H1 (cell line): ENCODE results near the gene CKM. TPM values are rescaled to one million over a fixed set of nuclear protein-coding genes. Genes with fewer than 3 reads are reported as not detected.

Experiments
- CTCF ChIA-PET: fragments of 300-600 bp; sonication (Branson Sonifier 250); formaldehyde crosslinking; loops from one replicate; lab custom pipeline; 2021; ENCODE audit not compliant: partially characterized antibody; lab: Charles Lee
- POLR2A ChIA-PET: fragments of 300-600 bp; sonication (Branson Sonifier 250); formaldehyde crosslinking; loops from one replicate; lab custom pipeline; 2021; ENCODE audit warnings: inconsistent platforms; ENCODE audit not compliant: partially characterized antibody; lab: Charles Lee
- DNase-seq, 2 experiments: peaks; one replicate each; pipeline versions ENCODE4 v3.0.0 to v3.0.0-alpha.2; 2010 to 2022; ENCODE audit warnings: low spot score in 2 of 2, low read depth in 1 of 2, mixed read lengths in 1 of 2
- FAIRE-seq: peaks from 2 replicates; lab custom pipeline; 2011; peaks lifted over from hg19 to GRCh38; lab: Jason Lieb, UNC
- H2AFZ ChIP-seq: 2 replicates; pipeline ENCODE4 v1.8.1; 2012; ENCODE audit warnings: low read length, inconsistent platforms
- H2AK5ac ChIP-seq: 2 replicates; pipeline ENCODE4 v1.6.1; 2013; ENCODE audit warnings: low read depth, low read length
- H2BK120ac ChIP-seq: replicated peaks from 2 replicates; pipeline ENCODE3; 2013; ENCODE audit warnings: low read depth, low read length, inconsistent platforms
- H2BK12ac ChIP-seq: 2 replicates; pipeline ENCODE4 v1.6.1; 2013; ENCODE audit warnings: low read depth, low read length
- H2BK15ac ChIP-seq: 2 replicates; pipeline ENCODE4 v1.6.1; 2013; ENCODE audit warnings: low read length
- H2BK20ac ChIP-seq: 2 replicates; pipeline ENCODE4 v1.6.1; 2013; ENCODE audit warnings: low read length
- H2BK5ac ChIP-seq: 2 replicates; pipeline ENCODE4 v1.6.1; 2013; ENCODE audit warnings: low read depth, low read length
- H3K14ac ChIP-seq: 2 replicates; pipeline ENCODE4 v1.6.1; 2013; ENCODE audit warnings: inconsistent platforms; ENCODE audit not compliant: insufficient read length
- H3K18ac ChIP-seq: 2 replicates; pipeline ENCODE4 v1.6.1; 2013; ENCODE audit warnings: low read length; ENCODE audit errors: extremely low read depth
- H3K23ac ChIP-seq: 2 replicates; pipeline ENCODE4 v1.6.1; 2013; ENCODE audit warnings: inconsistent platforms; ENCODE audit not compliant: insufficient read length
- H3K23me2 ChIP-seq: 2 replicates; pipeline ENCODE4 v1.6.1; 2013; ENCODE audit warnings: low read depth, low read length
- H3K27ac ChIP-seq: 2 replicates; pipeline ENCODE4 v1.6.1; 2011; ENCODE audit warnings: low read depth, low read length, inconsistent platforms
- H3K27me3 ChIP-seq, 4 experiments: replicated peaks in 1 of 4; 1 replicate in 1 of 4; 2 replicates in 3 of 4; pipeline versions ENCODE4 v1.6.1 to v1.8.1; 2011 to 2013; ENCODE audit warnings: low read length in 3 of 4, mild to moderate bottlenecking in 3 of 4, inconsistent platforms in 2 of 4, mixed read lengths in 2 of 4, moderate library complexity in 1 of 4; ENCODE audit not compliant: control insufficient read depth in 3 of 4, insufficient read depth in 3 of 4; ENCODE audit errors: extremely low read depth in 1 of 4
- H3K36me3 ChIP-seq, 4 experiments: 2 replicates each; pipeline versions ENCODE4 v1.6.1 to v1.8.1; 2011 to 2013; ENCODE audit warnings: mild to moderate bottlenecking in 4 of 4, low read length in 3 of 4, moderate library complexity in 2 of 4, control low read depth in 1 of 4, inconsistent platforms in 1 of 4; ENCODE audit not compliant: insufficient read depth in 4 of 4, control insufficient read depth in 2 of 4
- H3K4ac ChIP-seq: replicated peaks from 2 replicates; pipeline ENCODE3; 2013; ENCODE audit warnings: low read length, low read depth, mixed read lengths, inconsistent platforms; ENCODE audit not compliant: insufficient read length
- H3K4me1 ChIP-seq, 4 experiments: replicated peaks in 1 of 4; 1 replicate in 1 of 4; 2 replicates in 3 of 4; pipeline versions ENCODE4 v1.6.1 to v1.8.1; 2011 to 2013; ENCODE audit warnings: low read length in 3 of 4, inconsistent platforms in 2 of 4, mixed read lengths in 1 of 4; ENCODE audit not compliant: insufficient read depth in 4 of 4, control insufficient read depth in 3 of 4
- H3K4me2 ChIP-seq, 2 experiments: 2 replicates each; pipeline versions ENCODE4 v1.6.1 to v1.8.1; 2011 to 2013; ENCODE audit warnings: low read depth in 2 of 2, low read length in 2 of 2, control low read depth in 1 of 2, inconsistent platforms in 1 of 2, mild to moderate bottlenecking in 1 of 2; ENCODE audit not compliant: insufficient read depth in 1 of 2
- H3K4me3 ChIP-seq, 4 experiments: fragments of 200-600, 300-600 bp in 1 of 4; sonication (generic), shearing (Covaris generic), sonication (Bioruptor Twin) in 1 of 4; 2 replicates each; pipeline versions ENCODE4 v1.5.1 to v1.8.1; 2011 to 2016; ENCODE audit warnings: low read length in 4 of 4, low read depth in 3 of 4, control low read depth in 2 of 4, inconsistent platforms in 2 of 4, mild to moderate bottlenecking in 2 of 4, mixed read lengths in 1 of 4, moderate library complexity in 1 of 4; ENCODE audit not compliant: insufficient read depth in 2 of 4; ENCODE audit errors: extremely low read depth in 1 of 4
- H3K56ac ChIP-seq: replicated peaks from 2 replicates; pipeline ENCODE3; 2013; ENCODE audit warnings: low read depth, mild to moderate bottlenecking, mixed read lengths, low read length, inconsistent platforms; ENCODE audit not compliant: insufficient read length
- H3K79me1 ChIP-seq: 2 replicates; pipeline ENCODE4 v1.6.1; 2013; ENCODE audit warnings: low read depth, low read length, control low read depth
- H3K79me2 ChIP-seq, 2 experiments: 2 replicates each; pipeline versions ENCODE4 v1.6.1 to v1.8.1; 2012 to 2013; ENCODE audit warnings: low read length in 2 of 2, mild to moderate bottlenecking in 2 of 2, inconsistent platforms in 1 of 2; ENCODE audit not compliant: insufficient read depth in 2 of 2, control insufficient read depth in 1 of 2
- H3K9ac ChIP-seq, 4 experiments: replicated peaks in 1 of 4; 1 replicate in 1 of 4; 2 replicates in 3 of 4; pipeline versions ENCODE4 v1.6.1 to v1.8.1; 2011 to 2013; ENCODE audit warnings: low read depth in 3 of 4, low read length in 3 of 4, control low read depth in 2 of 4, mild to moderate bottlenecking in 2 of 4, moderate library complexity in 2 of 4, inconsistent platforms in 1 of 4; ENCODE audit errors: extremely low read depth in 1 of 4
- H3K9me3 ChIP-seq, 2 experiments: 2 replicates each; pipeline versions ENCODE4 v1.6.1 to v1.8.1; 2012 to 2013; ENCODE audit warnings: mild to moderate bottlenecking in 2 of 2, moderate library complexity in 2 of 2, control low read depth in 1 of 2, inconsistent platforms in 1 of 2, low read depth in 1 of 2, low read length in 1 of 2, mixed read lengths in 1 of 2; ENCODE audit not compliant: insufficient read depth in 2 of 2
- H4K20me1 ChIP-seq, 2 experiments: replicated peaks in 1 of 2; 2 replicates each; pipeline versions ENCODE3 to v1.8.1; 2011 to 2013; ENCODE audit warnings: inconsistent platforms in 2 of 2, low read length in 2 of 2, mild to moderate bottlenecking in 1 of 2; ENCODE audit not compliant: insufficient read depth in 2 of 2, control insufficient read depth in 1 of 2
- H4K5ac ChIP-seq: 2 replicates; pipeline ENCODE4 v1.6.1; 2013; ENCODE audit warnings: low read length, low read depth, mixed read lengths, inconsistent platforms; ENCODE audit not compliant: insufficient read length
- H4K8ac ChIP-seq: 2 replicates; pipeline ENCODE4 v1.8.0; 2013; ENCODE audit warnings: mild to moderate bottlenecking, moderate library complexity, low read length, inconsistent platforms; ENCODE audit not compliant: insufficient read depth; ENCODE audit errors: extremely low read depth
- H4K91ac ChIP-seq: replicated peaks from 2 replicates; pipeline ENCODE3; 2013; ENCODE audit warnings: low read length, mixed read lengths, inconsistent platforms; ENCODE audit not compliant: insufficient read length
- BCL11A ChIP-seq, 2 experiments: IDR thresholded peaks; one replicate each; pipeline ENCODE4 v1.6.1; 2011; ENCODE audit warnings: low read depth in 2 of 2, low read length in 2 of 2, mild to moderate bottlenecking in 2 of 2
- HDAC2 ChIP-seq, 2 experiments: fragments of 300-600 bp in 1 of 2; sonication (generic) in 1 of 2; IDR thresholded peaks; 2 replicates each; pipeline ENCODE4 v1.6.1; 2011 to 2012; ENCODE audit warnings: low read depth in 2 of 2, low read length in 2 of 2, mild to moderate bottlenecking in 2 of 2, moderate library complexity in 2 of 2, borderline replicate concordance in 1 of 2, inconsistent platforms in 1 of 2
- KDM1A ChIP-seq: fragments of 200-600, 300-600 bp; sonication (generic); IDR thresholded peaks from 2 replicates; pipeline ENCODE4 v1.7.1; 2016; ENCODE audit warnings: mild to moderate bottlenecking, low read length, borderline replicate concordance
- WGBS, 2 experiments: shearing (Covaris generic) in 1 of 2; methylation state at CpG; one replicate each; pipeline versions ENCODE4 v1.1.6 to v1.1.7; 2013 to 2015; ENCODE audit warnings: low lambda C conversion rate in 2 of 2, mixed read lengths in 2 of 2, inconsistent platforms in 1 of 2, low coverage in 1 of 2, missing lambda C conversion rate in 1 of 2; ENCODE audit not compliant: insufficient replicate concordance in 2 of 2, insufficient coverage in 1 of 2, insufficient read length in 1 of 2; ENCODE audit errors: extremely low coverage in 1 of 2, missing lambda C conversion rate in 1 of 2; 5-methylcytosine and 5-hydroxymethylcytosine counted together
- polyA plus RNA-seq, 7 experiments: library from polyadenylated mRNA; depleted of rRNA in 3 of 7; stranded (reverse) in 5 of 7; unstranded in 2 of 7; fragments of >200 nt in 5 of 7; fragments of 200-250 nt in 2 of 7; gene quantifications; 1 replicate in 5 of 7; 2 replicates in 1 of 7; 4 replicates in 1 of 7; pipeline versions ENCODE4 v1.2.1 to v1.2.3, GENCODE V29; 2011 to 2013; ENCODE audit warnings: missing spikeins in 2 of 7, mixed read lengths in 2 of 7
- total RNA-seq: library from RNA; stranded (reverse); fragmentation: NEBNext Ultra II Directional; extraction: Animal tissue kit (Norgen Biotek cat#: 25700); gene quantifications from 2 replicates; pipeline ENCODE4 v1.2.1, GENCODE V29; 2021

Gene CKM
- total and polyA plus RNA-seq, 2 of the 8 experiments (the other 6 are each of a cell fraction or from before 2014, with no cell fraction given) = 0.08 TPM; not detected in 1

DNA sequence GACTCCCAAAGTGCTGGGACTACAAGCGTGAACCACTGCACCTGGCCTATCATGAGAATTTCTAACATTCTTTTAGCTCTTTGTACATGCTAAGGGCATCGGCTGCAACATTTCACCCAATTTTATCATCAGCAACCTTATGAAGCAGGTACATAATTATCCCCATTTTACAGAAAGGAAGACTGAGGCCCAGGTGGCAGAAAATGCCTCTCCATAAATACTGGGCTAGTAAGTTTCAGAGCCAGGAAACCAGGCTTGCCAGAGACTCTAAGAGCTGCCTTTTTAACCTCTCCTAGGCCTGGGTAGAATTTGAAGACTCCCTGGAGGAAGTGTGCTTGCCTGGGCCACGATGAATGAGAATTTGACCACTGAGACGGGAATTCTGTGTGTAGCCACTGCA is 45.5 kb upstream of the CKM start:
- Histone ChIP-seq H3K4ac (no peak overlapping the region), H4K20me1 (peaks cover 5 to 14% of the 10 kb centered on the region in 2 experiments), H3K18ac (no peak overlapping the region)
- TF ChIP-seq KDM1A = peak; percentile 65; the same call in 1 of the 2 replicates
- no peak for TF ChIP-seq BCL11A (IDR thresholded peaks at IDR 0.05; ENCODE audit: low read depth in 2 of 2, low read length in 2 of 2)
- peak in 1 of 2 experiments; percentile 57; a peak in 1 of 4 replicates for TF ChIP-seq HDAC2 (IDR thresholded peaks at IDR 0.05; ENCODE audit: borderline replicate concordance in 1 of 2, low read depth in 2 of 2, low read length in 2 of 2)
- TF ChIP-seq, all 59 proteins: peak for 2
- Histone ChIP-seq H3K9me3 (no peaks in the 10 kb centered on the region), H3K14ac (no peak overlapping the region), H2AFZ (no peak overlapping the region), H3K4me2 (peak overlapping the region in 1 of 2 experiments; percentile 86; a peak in 1 of 4 replicates), H3K23ac (no peak overlapping the region), H4K5ac (no peak overlapping the region), H3K79me2 (peaks cover 0 to 14% of the 10 kb centered on the region in 2 experiments; a peak in 1 of 4 replicates), H2BK12ac (no peak overlapping the region), H3K27me3 (no peaks in the 10 kb centered on the region), H2BK20ac (no peak overlapping the region), H4K91ac (no peak overlapping the region), H3K4me1 (peaks cover 0 to 3% (median 0%) of the 10 kb centered on the region in 4 experiments; a peak in 4 of 7 replicates), H4K8ac (no peak overlapping the region), H2BK15ac (no peak overlapping the region), H3K79me1 (peaks cover 6% of the 10 kb centered on the region; the same call in 1 of the 2 replicates), H3K23me2 (no peaks in the 10 kb centered on the region), H2BK5ac (no peak overlapping the region), H3K36me3 (peaks cover 6 to 41% (median 19%) of the 10 kb centered on the region in 4 experiments; a peak in 7 of 8 replicates), H3K56ac (no peak overlapping the region), H3K9ac (no peak overlapping the region), H2BK120ac (no peak overlapping the region), H3K4me3 (no peak overlapping the region), H3K27ac (no peak overlapping the region), H2AK5ac (no peak overlapping the region)
- no peak for DNase-seq
- WGBS, 2 experiments = 82% methylated on average over 4 of the region's 4 CpGs; no CpG with 5 or more reads in 1 of the 2 experiments
- CTCF ChIA-PET = interaction anchor here (0.6 to 2.5 kb wide), 12 partner anchors 10 to 296 kb away, joined by 3 to 9 read pairs (median 3); partner anchors contain the start of gene PPP1R13L
- no peak for FAIRE-seq
- POLR2A ChIA-PET = interaction anchor here (0.7 to 5.8 kb wide), 5 partner anchors 14 to 111 kb away, joined by 3 to 36 read pairs (median 7); no protein-coding TSS in a partner anchor
